Esophagus squamous epithelium (tissue), 4 donors: ENCODE data around the gene EPN3.

Experiments
- POLR2A ChIP-seq, 4 donors: fragments of 450-650 bp; IDR thresholded peaks; one replicate each; pipeline ENCODE4 v1.6.1; 2017; ENCODE audit warnings: antibody characterized with exemption in 4 of 4, mild to moderate bottlenecking in 4 of 4, moderate library complexity in 3 of 4
- TF ChIP-seq, protein P1 (sequence below), 6 experiments: fragments of 450-650 bp in 4 of 6; fragments of 200-600 bp in 2 of 6; sonication (generic) in 2 of 6; IDR thresholded peaks; one replicate each; pipeline ENCODE4 v1.5.1; 2016 to 2019; ENCODE audit warnings: antibody characterized with exemption in 6 of 6, mild to moderate bottlenecking in 4 of 6, moderate library complexity in 4 of 6

DNA sequence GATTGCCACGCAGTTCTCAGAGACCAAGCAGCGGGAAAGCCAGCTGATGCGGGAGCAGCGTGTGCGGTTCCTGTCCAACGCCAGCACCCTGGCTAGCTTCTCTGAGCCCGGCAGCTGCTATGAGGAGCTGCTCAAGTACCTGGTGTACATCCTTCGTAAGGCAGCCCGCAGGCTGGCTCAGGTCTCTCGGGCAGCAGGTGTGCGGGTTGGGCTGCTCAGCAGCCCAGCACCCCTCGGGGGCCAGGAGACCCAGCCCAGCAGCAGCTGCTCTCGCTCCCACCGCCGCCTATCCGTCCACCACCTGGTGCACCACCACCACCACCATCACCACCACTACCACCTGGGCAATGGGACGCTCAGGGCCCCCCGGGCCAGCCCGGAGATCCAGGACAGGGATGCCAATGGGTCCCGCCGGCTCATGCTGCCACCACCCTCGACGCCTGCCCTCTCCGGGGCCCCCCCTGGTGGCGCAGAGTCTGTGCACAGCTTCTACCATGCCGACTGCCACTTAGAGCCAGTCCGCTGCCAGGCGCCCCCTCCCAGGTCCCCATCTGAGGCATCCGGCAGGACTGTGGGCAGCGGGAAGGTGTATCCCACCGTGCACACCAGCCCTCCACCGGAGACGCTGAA is 43.2 kb downstream of the EPN3 start:
- TF ChIP-seq, protein P1, sequence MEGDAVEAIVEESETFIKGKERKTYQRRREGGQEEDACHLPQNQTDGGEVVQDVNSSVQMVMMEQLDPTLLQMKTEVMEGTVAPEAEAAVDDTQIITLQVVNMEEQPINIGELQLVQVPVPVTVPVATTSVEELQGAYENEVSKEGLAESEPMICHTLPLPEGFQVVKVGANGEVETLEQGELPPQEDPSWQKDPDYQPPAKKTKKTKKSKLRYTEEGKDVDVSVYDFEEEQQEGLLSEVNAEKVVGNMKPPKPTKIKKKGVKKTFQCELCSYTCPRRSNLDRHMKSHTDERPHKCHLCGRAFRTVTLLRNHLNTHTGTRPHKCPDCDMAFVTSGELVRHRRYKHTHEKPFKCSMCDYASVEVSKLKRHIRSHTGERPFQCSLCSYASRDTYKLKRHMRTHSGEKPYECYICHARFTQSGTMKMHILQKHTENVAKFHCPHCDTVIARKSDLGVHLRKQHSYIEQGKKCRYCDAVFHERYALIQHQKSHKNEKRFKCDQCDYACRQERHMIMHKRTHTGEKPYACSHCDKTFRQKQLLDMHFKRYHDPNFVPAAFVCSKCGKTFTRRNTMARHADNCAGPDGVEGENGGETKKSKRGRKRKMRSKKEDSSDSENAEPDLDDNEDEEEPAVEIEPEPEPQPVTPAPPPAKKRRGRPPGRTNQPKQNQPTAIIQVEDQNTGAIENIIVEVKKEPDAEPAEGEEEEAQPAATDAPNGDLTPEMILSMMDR (IDR thresholded peaks at IDR 0.05), result no peak
- TF ChIP-seq POLR2A (IDR thresholded peaks at IDR 0.05), result no peak
